Measurements from ENCODE around the gene MS4A5. TPM values are rescaled to one million over a fixed set of nuclear protein-coding genes. Genes with fewer than 3 reads are reported as not detected.
"Not testable (repeated sequence)": the region's sequence is repeated elsewhere in the genome, so short reads cannot be mapped to it uniquely, and the experiment has no call there.

The MS4A5 gene
- total and polyA plus RNA-seq, 2 experiments from 2014 or later, result not detected

GRCh38 chr11:60428517-60428916, 855 bp upstream of the MS4A5 start:
- DNase-seq (ENCODE audit: low read depth in 1 of 2, low spot score in 1 of 2), result no peak
- H3K4me3 ChIP-seq, result no peak overlapping the region
- no peaks in the 10 kb centered on the region for H3K27me3 ChIP-seq
- H3K27ac ChIP-seq, result no peak overlapping the region
- H3K9me3 ChIP-seq (ENCODE audit: low read depth), result no peaks in the 10 kb centered on the region
- H3K4me1 ChIP-seq (ENCODE audit: low read depth), result no peaks in the 10 kb centered on the region
- no peaks in the 10 kb centered on the region for H3K36me3 ChIP-seq
- no peak for TF ChIP-seq CTCF (IDR thresholded peaks at IDR 0.05; ENCODE audit: low read depth, low read length)

- no peaks in the 10 kb centered on the region for H3K9me3 ChIP-seq (ENCODE audit: low read depth)
- no peaks in the 10 kb centered on the region for H3K36me3 ChIP-seq
- no peak overlapping the region for H3K4me3 ChIP-seq
- H3K27ac ChIP-seq, result no peak overlapping the region
- TF ChIP-seq CTCF (IDR thresholded peaks at IDR 0.05; ENCODE audit: low read depth, low read length), result no peak
- H3K27me3 ChIP-seq, result no peaks in the 10 kb centered on the region
- DNase-seq (ENCODE audit: low read depth in 1 of 2, low spot score in 1 of 2), result no peak
- no peaks in the 10 kb centered on the region for H3K4me1 ChIP-seq (ENCODE audit: low read depth)
Measured at GRCh38 chr11:60431251-60431650, 1.9 kb downstream of the MS4A5 start.

- no peak for DNase-seq (ENCODE audit: low read depth in 1 of 2, low spot score in 1 of 2)
- TF ChIP-seq CTCF (IDR thresholded peaks at IDR 0.05; ENCODE audit: low read depth, low read length), result no peak
- no peaks in the 10 kb centered on the region for H3K4me1 ChIP-seq (ENCODE audit: low read depth)
Measured at GRCh38 chr11:60433401-60433800, 4.0 kb downstream of the MS4A5 start.

GRCh38 chr11:60447070-60447469, 17.7 kb downstream of the MS4A5 start:
- no peak for DNase-seq (ENCODE audit: low read depth in 1 of 2, low spot score in 1 of 2)
- H3K27ac ChIP-seq, result no peak overlapping the region
- TF ChIP-seq CTCF (IDR thresholded peaks at IDR 0.05; ENCODE audit: low read depth, low read length), result no peak
- no peaks in the 10 kb centered on the region for H3K36me3 ChIP-seq
- H3K4me1 ChIP-seq (ENCODE audit: low read depth), result no peaks in the 10 kb centered on the region
- H3K27me3 ChIP-seq, result no peaks in the 10 kb centered on the region
- peaks cover 3% of the 10 kb centered on the region for H3K9me3 ChIP-seq (ENCODE audit: low read depth)
- H3K4me3 ChIP-seq, result no peak overlapping the region

More at GRCh38 chr11:60433401-60433800, 4.0 kb downstream of the MS4A5 start:
- no peak overlapping the region for H3K27ac ChIP-seq
- no peaks in the 10 kb centered on the region for H3K9me3 ChIP-seq (ENCODE audit: low read depth)
- H3K27me3 ChIP-seq, result no peaks in the 10 kb centered on the region
- no peak overlapping the region for H3K4me3 ChIP-seq
- no peaks in the 10 kb centered on the region for H3K36me3 ChIP-seq

- TF ChIP-seq CTCF (IDR thresholded peaks at IDR 0.05; ENCODE audit: low read depth, low read length), result no peak
- no peaks in the 10 kb centered on the region for H3K4me1 ChIP-seq (ENCODE audit: low read depth)
- DNase-seq (ENCODE audit: low read depth in 1 of 2, low spot score in 1 of 2), result no peak
Measured at GRCh38 chr11:60447846-60448245, 18.5 kb downstream of the MS4A5 start.

GRCh38 chr11:60451185-60451584, 21.8 kb downstream of the MS4A5 start:
- H3K36me3 ChIP-seq; H3K4me3 ChIP-seq; H3K27me3 ChIP-seq; H3K4me1 ChIP-seq (ENCODE audit: low read depth); H3K9me3 ChIP-seq (ENCODE audit: low read depth); H3K27ac ChIP-seq; DNase-seq (ENCODE audit: low read depth in 1 of 2, low spot score in 1 of 2): not testable (repeated sequence)

More at GRCh38 chr11:60447846-60448245, 18.5 kb downstream of the MS4A5 start:
- Histone ChIP-seq H3K9me3 (ENCODE audit: low read depth) (peaks cover 3% of the 10 kb centered on the region), H3K36me3 (no peaks in the 10 kb centered on the region), H3K27ac (no peak overlapping the region), H3K27me3 (no peaks in the 10 kb centered on the region), H3K4me3 (no peak overlapping the region)

Data from cardiac muscle cell (in vitro differentiated cells and primary cell).